ENCODE measurements around the gene BCAS1. TPM values are rescaled to one million over a fixed set of nuclear protein-coding genes. Genes with fewer than 3 reads are reported as not detected.

The BCAS1 gene
- total and polyA plus RNA-seq, 10 of the 15 experiments (the other 5 are each of a cell fraction or from before 2014, with no cell fraction given): 0.21 to 1.4 (median 0.55) TPM

DNA sequence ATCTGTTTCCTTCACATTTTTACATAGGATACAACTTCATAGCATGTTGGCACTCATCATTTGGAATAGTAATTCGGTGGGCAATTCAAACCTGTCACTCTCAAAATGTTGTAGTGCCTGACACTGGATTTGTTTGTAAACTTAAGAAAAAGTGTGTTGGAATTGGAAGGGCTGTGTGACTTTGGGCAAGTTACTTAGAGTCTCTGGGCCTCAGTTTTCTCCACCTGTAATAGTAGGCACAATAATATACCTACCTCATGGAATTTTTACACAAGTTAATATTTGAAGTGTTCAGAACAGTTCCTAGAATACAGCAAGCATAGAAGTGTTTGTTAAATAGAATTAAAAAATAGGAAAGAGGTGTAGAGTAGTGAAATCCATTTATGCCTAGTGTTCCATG is 15.0 kb upstream of the BCAS1 start (continued):
- no peak for TF ChIP-seq MEF2B (IDR thresholded peaks at IDR 0.05; ENCODE audit: partially characterized antibody, poor library complexity, severe bottlenecking)
- TF ChIP-seq NFXL1 (IDR thresholded peaks at IDR 0.05; ENCODE audit: borderline replicate concordance): no peak
- TF ChIP-seq IRF3 (IDR thresholded peaks at IDR 0.05): no peak
- TF ChIP-seq BCLAF1 (IDR thresholded peaks at IDR 0.05): no peak
- no peak for TF ChIP-seq SMAD1 (IDR thresholded peaks at IDR 0.05; ENCODE audit: low read depth, partially characterized antibody)
- TF ChIP-seq, protein P1, sequence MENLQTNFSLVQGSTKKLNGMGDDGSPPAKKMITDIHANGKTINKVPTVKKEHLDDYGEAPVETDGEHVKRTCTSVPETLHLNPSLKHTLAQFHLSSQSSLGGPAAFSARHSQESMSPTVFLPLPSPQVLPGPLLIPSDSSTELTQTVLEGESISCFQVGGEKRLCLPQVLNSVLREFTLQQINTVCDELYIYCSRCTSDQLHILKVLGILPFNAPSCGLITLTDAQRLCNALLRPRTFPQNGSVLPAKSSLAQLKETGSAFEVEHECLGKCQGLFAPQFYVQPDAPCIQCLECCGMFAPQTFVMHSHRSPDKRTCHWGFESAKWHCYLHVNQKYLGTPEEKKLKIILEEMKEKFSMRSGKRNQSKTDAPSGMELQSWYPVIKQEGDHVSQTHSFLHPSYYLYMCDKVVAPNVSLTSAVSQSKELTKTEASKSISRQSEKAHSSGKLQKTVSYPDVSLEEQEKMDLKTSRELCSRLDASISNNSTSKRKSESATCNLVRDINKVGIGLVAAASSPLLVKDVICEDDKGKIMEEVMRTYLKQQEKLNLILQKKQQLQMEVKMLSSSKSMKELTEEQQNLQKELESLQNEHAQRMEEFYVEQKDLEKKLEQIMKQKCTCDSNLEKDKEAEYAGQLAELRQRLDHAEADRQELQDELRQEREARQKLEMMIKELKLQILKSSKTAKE (IDR thresholded peaks at IDR 0.05; ENCODE audit: low read depth, poor library complexity, severe bottlenecking): no peak
- TF ChIP-seq SMC3 (IDR thresholded peaks at IDR 0.05; ENCODE audit: borderline replicate concordance, low read length): no peak
- no peak for TF ChIP-seq POLR2AphosphoS2 (IDR thresholded peaks at IDR 0.05; ENCODE audit: low read depth, low read length)
- TF ChIP-seq CBX3 (IDR thresholded peaks at IDR 0.05; ENCODE audit: borderline replicate concordance, low read depth): no peak
